Astrocyte (in vitro differentiated cells and primary cell): ENCODE measurements around the gene FTO.

Experiments used
- EZH2 ChIP-seq: IDR thresholded peaks from 2 replicates; pipeline ENCODE4 v1.6.1; 2012; ENCODE audit warnings: mild to moderate bottlenecking, low read length, inconsistent platforms; ENCODE audit not compliant: insufficient read depth
- TF ChIP-seq, protein P1 (sequence below): IDR thresholded peaks from 2 replicates; pipeline ENCODE4 v1.5.1; 2011; ENCODE audit warnings: low read depth, mild to moderate bottlenecking, inconsistent platforms, low read length, moderate library complexity; ENCODE audit not compliant: insufficient read depth

DNA sequence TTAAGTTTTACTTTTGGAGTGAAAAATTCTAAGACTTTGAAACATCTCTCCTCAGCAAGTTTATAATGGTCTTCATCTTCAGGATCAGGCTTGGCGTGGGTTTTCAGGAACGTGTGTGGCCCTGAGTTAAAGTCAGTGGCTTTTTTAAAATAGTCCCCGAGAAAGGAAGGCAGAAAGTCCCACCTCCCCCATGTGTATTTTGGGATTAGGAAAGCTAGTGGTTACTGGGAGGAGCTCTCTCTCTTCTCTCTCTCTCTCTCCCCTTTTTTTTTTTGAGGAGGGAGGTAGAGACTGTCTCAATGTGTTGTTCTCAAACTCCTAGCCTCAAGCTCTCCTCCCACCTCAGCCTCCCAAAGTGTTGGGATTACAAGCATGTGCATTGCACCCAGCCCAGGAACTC is 369.4 kb downstream of the FTO start:
- TF ChIP-seq, protein P1, sequence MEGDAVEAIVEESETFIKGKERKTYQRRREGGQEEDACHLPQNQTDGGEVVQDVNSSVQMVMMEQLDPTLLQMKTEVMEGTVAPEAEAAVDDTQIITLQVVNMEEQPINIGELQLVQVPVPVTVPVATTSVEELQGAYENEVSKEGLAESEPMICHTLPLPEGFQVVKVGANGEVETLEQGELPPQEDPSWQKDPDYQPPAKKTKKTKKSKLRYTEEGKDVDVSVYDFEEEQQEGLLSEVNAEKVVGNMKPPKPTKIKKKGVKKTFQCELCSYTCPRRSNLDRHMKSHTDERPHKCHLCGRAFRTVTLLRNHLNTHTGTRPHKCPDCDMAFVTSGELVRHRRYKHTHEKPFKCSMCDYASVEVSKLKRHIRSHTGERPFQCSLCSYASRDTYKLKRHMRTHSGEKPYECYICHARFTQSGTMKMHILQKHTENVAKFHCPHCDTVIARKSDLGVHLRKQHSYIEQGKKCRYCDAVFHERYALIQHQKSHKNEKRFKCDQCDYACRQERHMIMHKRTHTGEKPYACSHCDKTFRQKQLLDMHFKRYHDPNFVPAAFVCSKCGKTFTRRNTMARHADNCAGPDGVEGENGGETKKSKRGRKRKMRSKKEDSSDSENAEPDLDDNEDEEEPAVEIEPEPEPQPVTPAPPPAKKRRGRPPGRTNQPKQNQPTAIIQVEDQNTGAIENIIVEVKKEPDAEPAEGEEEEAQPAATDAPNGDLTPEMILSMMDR = no peak
- TF ChIP-seq EZH2 = no peak
